Measurements from ENCODE around the gene RAMACL.

The RAMACL gene

DNA sequence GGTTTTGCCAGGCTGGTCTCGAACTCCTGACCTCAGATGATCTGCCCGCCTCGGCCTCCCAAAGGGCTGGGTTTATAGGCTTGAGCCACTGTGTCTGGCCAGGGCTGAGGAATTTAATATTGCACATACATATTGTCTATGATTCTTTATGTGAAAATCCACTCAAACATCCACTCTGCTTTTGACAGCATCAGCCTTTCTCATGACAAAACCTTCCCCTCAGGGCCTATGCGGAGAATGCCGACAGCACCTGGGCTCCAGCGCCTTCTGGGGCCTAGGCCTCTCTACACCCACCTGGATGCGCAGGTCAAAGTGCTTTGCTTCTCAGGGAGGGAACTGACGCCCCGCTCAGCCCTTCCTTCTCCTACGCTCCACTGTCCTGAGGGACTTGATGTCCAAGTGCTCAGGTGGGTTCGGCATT lies 5.4 kb downstream of the RAMACL start:
- Histone ChIP-seq H3K9me3 (ENCODE audit: control insufficient read depth, low read depth, low read length) (no peaks in the 10 kb centered on the region), H3K9ac (ENCODE audit: low read length) (no peak overlapping the region), H3K27me3 (ENCODE audit: control insufficient read depth, insufficient read depth, low read length) (no peaks in the 10 kb centered on the region), H3K4me1 (ENCODE audit: control insufficient read depth, low read depth, low read length) (no peaks in the 10 kb centered on the region), H3K27ac (ENCODE audit: low read length) (no peak overlapping the region), H3K4me3 (ENCODE audit: low read length) (no peak overlapping the region), H3K36me3 (ENCODE audit: control insufficient read depth, low read depth, low read length) (no peaks in the 10 kb centered on the region)

DNA sequence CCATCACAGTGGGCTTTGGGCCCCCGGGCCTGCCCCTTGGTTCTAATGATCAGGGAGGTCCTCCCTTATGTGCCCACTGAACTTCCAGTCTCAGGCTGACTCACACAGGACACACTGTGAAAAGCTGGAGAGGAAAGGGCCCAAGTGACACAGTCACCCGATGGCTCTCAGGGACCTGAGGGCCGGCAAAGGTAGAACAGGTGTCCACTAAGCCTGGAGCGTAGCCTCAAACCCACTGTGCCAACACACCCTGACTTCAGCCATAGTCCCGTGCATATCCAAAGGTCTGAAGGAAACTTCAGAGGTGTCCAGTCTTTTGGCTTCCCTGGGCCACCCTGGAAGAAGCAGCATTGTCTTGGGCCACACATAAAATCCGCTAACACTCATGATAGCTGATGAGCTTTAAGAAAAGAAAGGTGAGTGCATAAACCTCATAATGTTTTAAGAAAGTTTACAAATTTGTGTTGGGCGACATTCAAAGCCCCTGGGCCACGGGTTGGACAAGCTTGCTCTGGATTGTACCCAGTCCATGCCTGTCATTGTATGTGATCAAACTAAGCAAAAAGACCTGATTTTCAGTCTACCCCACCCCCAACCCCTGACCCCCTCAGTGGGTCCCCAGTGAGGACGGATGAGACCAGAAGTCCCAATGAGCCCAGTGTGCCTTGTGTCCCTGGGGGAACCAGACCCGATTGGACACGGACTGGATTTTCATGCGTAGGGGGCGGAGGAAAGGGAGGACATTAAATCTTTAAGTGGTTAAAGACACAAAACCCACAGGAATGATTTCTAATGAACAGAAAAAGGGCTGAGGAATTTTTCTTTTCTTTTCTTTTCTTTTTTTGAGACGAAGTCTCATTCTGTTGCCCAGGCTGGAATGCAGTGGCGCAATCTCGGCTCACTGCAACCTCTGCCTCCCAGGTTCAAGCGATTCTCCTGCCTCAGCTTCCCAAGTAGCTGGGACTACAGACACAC lies 6.1 kb downstream of the RAMACL start:
- Histone ChIP-seq H3K9me3 (ENCODE audit: control insufficient read depth, low read depth, low read length) (no peaks in the 10 kb centered on the region), H3K4me1 (ENCODE audit: control insufficient read depth, low read depth, low read length) (no peaks in the 10 kb centered on the region), H3K36me3 (ENCODE audit: control insufficient read depth, low read depth, low read length) (no peaks in the 10 kb centered on the region), H3K4me3 (ENCODE audit: low read length) (no peak overlapping the region), H3K9ac (ENCODE audit: low read length) (no peak overlapping the region), H3K27ac (ENCODE audit: low read length) (no peak overlapping the region), H3K27me3 (ENCODE audit: control insufficient read depth, insufficient read depth, low read length) (no peaks in the 10 kb centered on the region)

DNA sequence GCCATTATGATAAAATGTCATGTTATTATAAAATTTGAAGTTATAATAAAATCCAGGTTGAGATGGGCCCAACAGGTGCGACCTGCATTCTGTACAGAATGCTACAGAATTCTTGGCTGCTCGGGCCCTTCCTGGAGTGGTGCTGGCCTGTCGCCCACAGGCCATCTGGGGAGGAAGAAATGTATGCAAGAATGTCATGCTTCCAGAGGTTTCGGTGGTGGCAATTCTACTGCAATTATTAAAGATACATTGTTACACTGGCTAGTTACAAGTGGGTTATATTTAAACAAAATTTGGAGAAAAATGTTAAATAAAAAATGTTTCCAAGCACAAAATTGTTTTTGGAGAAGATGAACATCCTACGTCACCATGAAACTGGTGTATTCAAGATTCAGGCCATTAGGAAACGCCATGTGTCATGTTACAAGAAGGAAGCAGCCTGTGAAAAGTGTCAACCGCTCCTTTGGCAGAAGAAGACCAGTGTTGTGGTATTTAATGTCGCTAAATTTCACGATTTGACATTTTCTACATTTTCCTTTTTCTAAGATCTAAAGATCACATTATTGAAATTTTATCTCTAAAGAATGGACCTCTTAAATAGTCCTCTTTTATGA lies 7.1 kb downstream of the RAMACL start:
- H3K4me1 ChIP-seq (ENCODE audit: control insufficient read depth, low read depth, low read length): no peaks in the 10 kb centered on the region
- no peak overlapping the region for H3K9ac ChIP-seq (ENCODE audit: low read length)
- H3K9me3 ChIP-seq (ENCODE audit: control insufficient read depth, low read depth, low read length): no peaks in the 10 kb centered on the region
- no peaks in the 10 kb centered on the region for H3K36me3 ChIP-seq (ENCODE audit: control insufficient read depth, low read depth, low read length)
- no peak overlapping the region for H3K27ac ChIP-seq (ENCODE audit: low read length)
- H3K27me3 ChIP-seq (ENCODE audit: control insufficient read depth, insufficient read depth, low read length): no peaks in the 10 kb centered on the region
- H3K4me3 ChIP-seq (ENCODE audit: low read length): no peak overlapping the region

DNA sequence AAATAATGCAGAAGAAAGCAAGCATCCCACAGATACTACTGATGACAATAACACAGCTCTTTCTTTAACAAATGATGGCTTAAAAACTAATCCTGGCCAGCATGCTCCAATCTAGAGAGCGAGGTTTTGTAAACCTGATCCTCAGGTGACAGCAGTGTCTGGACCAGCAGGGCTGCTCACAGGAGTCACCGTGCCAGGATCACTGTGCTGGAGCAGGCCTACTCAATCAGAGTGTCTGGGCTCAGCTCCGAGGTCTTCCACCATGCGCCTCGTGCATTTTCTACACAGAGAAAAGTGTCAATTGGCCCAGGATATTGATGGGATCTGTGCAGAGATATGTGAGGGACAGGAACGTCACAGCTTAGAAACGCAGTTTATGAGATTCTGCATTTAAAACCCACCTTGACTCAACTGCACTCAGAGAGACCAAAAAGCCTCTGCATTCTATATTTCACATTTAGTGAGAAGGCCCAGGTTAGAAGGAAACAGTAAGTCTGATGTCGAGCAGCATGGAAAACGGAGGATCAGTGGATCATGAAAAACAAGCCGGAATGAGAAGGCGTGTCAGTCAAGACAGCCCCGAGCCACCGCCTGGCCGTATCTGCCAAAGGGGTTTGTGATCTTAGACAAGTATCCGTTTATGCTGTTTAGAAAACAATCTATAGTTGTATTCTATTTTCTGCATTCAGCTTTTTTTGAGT lies 7.8 kb downstream of the RAMACL start:
- no peak overlapping the region for H3K27ac ChIP-seq (ENCODE audit: low read length)

DNA sequence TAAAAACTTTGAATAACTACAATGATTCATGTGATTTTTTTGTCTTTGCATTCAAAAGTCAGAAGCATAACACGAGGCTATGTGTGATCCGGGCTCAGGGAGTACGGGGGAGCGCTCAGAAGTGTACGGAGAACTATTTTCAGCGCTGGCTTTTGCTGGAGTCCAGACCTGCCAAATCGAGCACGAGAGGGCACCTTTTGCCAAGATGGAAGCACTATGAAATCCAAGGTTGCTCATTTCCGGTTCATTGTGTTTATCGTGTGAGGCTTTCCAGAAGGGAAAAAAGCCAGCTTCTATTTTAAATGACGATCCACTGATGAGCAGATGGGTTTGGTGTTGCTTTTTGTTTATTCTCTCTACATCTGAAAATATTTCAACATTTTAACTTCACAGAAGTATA lies 11.3 kb downstream of the RAMACL start:
- H3K36me3 ChIP-seq (ENCODE audit: control insufficient read depth, low read depth, low read length): no peaks in the 10 kb centered on the region
- H3K27me3 ChIP-seq (ENCODE audit: control insufficient read depth, insufficient read depth, low read length): no peaks in the 10 kb centered on the region
- H3K4me1 ChIP-seq (ENCODE audit: control insufficient read depth, low read depth, low read length): peaks cover 17% of the 10 kb centered on the region
- H3K9ac ChIP-seq (ENCODE audit: low read length): no peak overlapping the region
- no peak overlapping the region for H3K4me3 ChIP-seq (ENCODE audit: low read length)
- H3K9me3 ChIP-seq (ENCODE audit: control insufficient read depth, low read depth, low read length): no peaks in the 10 kb centered on the region
- H3K27ac ChIP-seq (ENCODE audit: low read length): no peak overlapping the region

More for the DNA sequence above, 7.8 kb downstream of the RAMACL start:
- Histone ChIP-seq H3K27me3 (ENCODE audit: control insufficient read depth, insufficient read depth, low read length) (no peaks in the 10 kb centered on the region), H3K9me3 (ENCODE audit: control insufficient read depth, low read depth, low read length) (no peaks in the 10 kb centered on the region), H3K4me3 (ENCODE audit: low read length) (no peak overlapping the region), H3K9ac (ENCODE audit: low read length) (no peak overlapping the region), H3K36me3 (ENCODE audit: control insufficient read depth, low read depth, low read length) (no peaks in the 10 kb centered on the region), H3K4me1 (ENCODE audit: control insufficient read depth, low read depth, low read length) (peaks cover 2% of the 10 kb centered on the region)

DNA sequence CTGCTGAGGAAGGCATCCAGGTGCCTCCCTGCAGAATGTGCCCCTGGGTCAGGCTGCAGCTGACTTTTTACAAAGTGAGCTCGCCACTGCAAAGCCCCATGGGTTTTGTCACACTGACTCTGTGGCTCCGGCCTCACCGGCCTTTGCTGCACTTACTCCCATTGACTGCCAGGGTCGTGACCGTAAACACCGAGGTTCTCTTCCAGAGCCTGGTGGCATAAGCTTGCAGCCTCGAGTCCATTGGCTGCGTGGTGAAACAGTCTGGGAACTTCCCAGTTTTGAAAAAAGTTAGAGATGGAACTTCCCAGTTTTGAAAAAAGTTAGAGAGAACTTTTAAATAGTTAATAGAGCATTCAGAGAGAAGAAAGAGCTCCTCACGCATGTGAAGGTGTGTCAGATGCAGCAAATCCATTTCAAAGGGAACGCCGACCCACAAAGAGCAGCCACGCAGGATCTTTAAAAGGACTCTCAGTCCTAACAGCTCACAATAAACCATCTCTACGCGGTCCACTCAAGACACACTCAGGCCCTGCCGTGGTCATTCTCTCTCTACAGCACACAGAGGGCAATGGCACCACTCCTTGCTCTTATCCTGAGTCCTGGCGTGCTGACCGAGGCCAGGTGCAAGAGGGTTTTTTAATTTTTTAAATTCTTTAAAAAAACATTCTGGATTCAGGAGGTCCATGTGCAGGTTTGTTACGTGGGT lies 12.8 kb downstream of the RAMACL start:
- Histone ChIP-seq H3K27me3 (ENCODE audit: control insufficient read depth, insufficient read depth, low read length) (no peaks in the 10 kb centered on the region), H3K27ac (ENCODE audit: low read length) (no peak overlapping the region), H3K4me3 (ENCODE audit: low read length) (no peak overlapping the region), H3K4me1 (ENCODE audit: control insufficient read depth, low read depth, low read length) (peaks cover 17% of the 10 kb centered on the region), H3K9me3 (ENCODE audit: control insufficient read depth, low read depth, low read length) (no peaks in the 10 kb centered on the region), H3K36me3 (ENCODE audit: control insufficient read depth, low read depth, low read length) (no peaks in the 10 kb centered on the region), H3K9ac (ENCODE audit: low read length) (no peak overlapping the region)

DNA sequence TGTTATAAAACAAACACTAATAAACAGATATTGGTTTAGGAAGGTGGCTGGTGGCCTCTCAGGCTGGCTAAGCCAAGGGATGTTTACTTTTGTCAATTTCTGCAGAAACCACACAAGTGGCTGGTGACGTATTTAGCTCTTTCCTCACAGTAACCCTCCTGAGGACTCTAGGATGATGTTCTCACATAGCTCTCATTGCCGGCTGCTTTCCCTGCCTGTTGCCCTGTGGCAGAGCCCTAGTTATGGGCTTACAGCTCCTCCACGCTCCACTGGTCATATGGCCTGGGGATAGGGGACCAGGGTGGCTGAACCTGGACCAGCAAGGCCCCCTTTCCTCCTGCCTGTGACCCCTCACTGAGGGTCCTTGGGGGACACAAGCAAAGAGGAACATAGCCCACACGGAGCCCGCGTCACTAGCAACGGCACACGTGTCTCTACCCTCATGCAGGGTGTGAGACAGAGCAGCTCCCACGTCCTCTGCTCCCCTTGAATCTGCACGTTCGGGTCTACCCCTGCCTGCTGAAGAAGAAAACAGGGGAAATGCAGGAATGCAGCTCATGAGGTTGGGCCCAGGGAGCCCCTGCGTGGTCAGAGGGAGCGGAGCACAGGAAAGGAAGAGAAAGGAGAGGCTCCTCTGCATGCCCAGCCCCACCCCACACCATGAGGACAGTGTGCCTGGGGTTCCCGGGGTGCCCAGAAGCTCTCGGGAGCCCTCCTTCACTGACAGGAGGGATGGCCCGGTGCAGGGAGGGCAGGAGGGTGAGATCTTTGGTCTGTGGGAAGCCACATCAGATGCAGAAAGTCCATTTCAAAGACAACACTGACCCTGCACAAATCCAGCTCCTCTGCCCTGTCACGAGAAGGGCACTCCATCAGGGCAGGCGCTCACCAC lies 13.9 kb downstream of the RAMACL start:
- H3K9ac ChIP-seq (ENCODE audit: low read length): no peak overlapping the region
- H3K9me3 ChIP-seq (ENCODE audit: control insufficient read depth, low read depth, low read length): no peaks in the 10 kb centered on the region
- no peak overlapping the region for H3K27ac ChIP-seq (ENCODE audit: low read length)
- no peaks in the 10 kb centered on the region for H3K36me3 ChIP-seq (ENCODE audit: control insufficient read depth, low read depth, low read length)
- H3K4me1 ChIP-seq (ENCODE audit: control insufficient read depth, low read depth, low read length): peaks cover 17% of the 10 kb centered on the region
- H3K27me3 ChIP-seq (ENCODE audit: control insufficient read depth, insufficient read depth, low read length): no peaks in the 10 kb centered on the region
- H3K4me3 ChIP-seq (ENCODE audit: low read length): no peak overlapping the region

DNA sequence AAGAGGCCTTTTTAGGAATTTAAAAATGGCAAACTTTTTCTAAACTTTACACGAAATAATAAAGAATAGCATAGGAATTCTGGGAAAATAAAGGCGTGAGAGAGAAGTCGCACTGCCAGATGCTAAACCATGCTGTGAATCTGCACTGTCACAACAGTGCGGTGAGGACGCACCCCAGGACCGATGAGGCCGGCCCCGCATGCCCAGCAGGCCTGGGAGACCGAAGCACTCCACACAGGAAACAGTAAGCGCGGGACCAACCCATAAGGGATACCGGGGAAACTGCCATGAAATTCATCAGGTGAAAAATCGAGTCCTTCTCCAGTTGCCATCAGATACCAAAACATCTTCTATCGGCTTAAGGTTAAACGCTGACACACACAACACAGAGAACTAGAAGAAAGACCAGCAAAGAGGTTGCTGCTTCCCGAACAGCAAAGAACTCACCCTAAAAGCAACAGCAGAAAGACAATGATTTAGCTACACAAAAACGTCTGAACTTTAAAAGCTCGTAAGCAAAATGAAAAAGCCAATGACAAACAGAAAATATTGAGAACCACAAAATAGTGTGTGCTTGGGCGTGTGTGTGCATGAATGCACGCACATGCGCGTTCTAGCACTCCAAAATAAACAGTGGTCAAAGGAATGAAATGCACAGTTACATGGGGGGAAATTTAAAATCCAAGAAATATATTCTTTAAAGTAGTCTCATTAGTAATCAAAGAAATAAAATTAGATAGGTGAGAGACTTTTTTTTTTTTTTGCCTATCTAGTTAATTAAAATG lies 15.4 kb downstream of the RAMACL start:
- Histone ChIP-seq H3K27ac (ENCODE audit: low read length) (no peak overlapping the region), H3K9me3 (ENCODE audit: control insufficient read depth, low read depth, low read length) (no peaks in the 10 kb centered on the region), H3K4me1 (ENCODE audit: control insufficient read depth, low read depth, low read length) (peaks cover 17% of the 10 kb centered on the region), H3K36me3 (ENCODE audit: control insufficient read depth, low read depth, low read length) (no peaks in the 10 kb centered on the region), H3K9ac (ENCODE audit: low read length) (no peak overlapping the region), H3K4me3 (ENCODE audit: low read length) (no peak overlapping the region), H3K27me3 (ENCODE audit: control insufficient read depth, insufficient read depth, low read length) (no peaks in the 10 kb centered on the region)

DNA sequence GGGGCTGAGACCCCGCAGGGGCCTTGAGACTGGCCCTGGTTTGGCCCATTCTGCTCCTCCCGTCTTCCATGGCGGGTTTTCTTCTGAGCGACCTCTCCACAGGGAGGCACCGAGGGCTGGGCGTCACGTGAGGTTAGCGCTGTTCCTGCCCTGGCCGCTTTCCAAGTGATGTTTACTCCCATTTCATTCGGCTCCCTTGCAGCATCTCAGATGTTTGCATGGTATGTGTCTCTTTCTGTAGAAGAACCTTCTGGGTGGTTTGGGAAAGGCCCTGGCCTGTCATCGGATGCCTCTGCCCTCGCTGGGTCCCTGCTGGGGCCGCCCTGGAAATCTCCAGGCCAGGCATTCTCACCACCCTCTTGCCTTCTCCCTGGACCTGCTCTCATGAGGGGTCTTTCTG lies 17.3 kb downstream of the RAMACL start:
- H3K27ac ChIP-seq (ENCODE audit: low read length): no peak overlapping the region
- no peak overlapping the region for H3K9ac ChIP-seq (ENCODE audit: low read length)
- H3K9me3 ChIP-seq (ENCODE audit: control insufficient read depth, low read depth, low read length): no peaks in the 10 kb centered on the region
- peaks cover 17% of the 10 kb centered on the region for H3K4me1 ChIP-seq (ENCODE audit: control insufficient read depth, low read depth, low read length)
- no peak overlapping the region for H3K4me3 ChIP-seq (ENCODE audit: low read length)
- H3K27me3 ChIP-seq (ENCODE audit: control insufficient read depth, insufficient read depth, low read length): no peaks in the 10 kb centered on the region
- H3K36me3 ChIP-seq (ENCODE audit: control insufficient read depth, low read depth, low read length): no peaks in the 10 kb centered on the region

DNA sequence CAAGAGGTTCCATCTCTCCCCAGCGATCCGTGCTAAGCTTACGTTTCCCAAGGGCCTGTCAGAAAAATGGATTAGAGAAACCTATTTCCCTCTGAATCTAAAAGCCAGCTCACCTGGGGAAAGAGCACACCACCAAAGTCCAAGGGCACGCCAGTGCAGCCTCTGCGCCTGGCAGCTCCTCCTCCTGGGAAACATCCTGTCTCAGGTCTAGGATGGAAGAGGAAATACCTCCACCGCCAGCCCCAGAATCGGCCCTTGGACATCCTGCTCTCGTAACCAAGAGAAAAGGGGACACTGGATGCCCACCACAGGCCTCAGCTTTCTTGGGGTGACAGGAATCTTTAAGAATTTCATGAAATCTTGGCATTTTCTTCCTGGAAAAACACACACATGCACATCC lies 18.7 kb downstream of the RAMACL start:
- Histone ChIP-seq H3K36me3 (ENCODE audit: control insufficient read depth, low read depth, low read length) (no peaks in the 10 kb centered on the region), H3K4me1 (ENCODE audit: control insufficient read depth, low read depth, low read length) (peaks cover 7% of the 10 kb centered on the region), H3K27me3 (ENCODE audit: control insufficient read depth, insufficient read depth, low read length) (no peaks in the 10 kb centered on the region), H3K9ac (ENCODE audit: low read length) (no peak overlapping the region), H3K27ac (ENCODE audit: low read length) (no peak overlapping the region), H3K4me3 (ENCODE audit: low read length) (no peak overlapping the region), H3K9me3 (ENCODE audit: control insufficient read depth, low read depth, low read length) (no peaks in the 10 kb centered on the region)
